ENCODE measurements around the gene CRPPA.
"Not testable (repeated sequence)": the region's sequence is repeated elsewhere in the genome, so short reads cannot be mapped to it uniquely, and the experiment has no call there.

Gene CRPPA

GRCh38 chr7:16397501-16398145, 23.7 kb downstream of the CRPPA start:
- no peak for DNase-seq (ENCODE audit: low read depth)
- no peak overlapping the region for H3K4me3 ChIP-seq (ENCODE audit: low read length)
- no peak for TF ChIP-seq CTCF (conservative IDR thresholded peaks at IDR 0.05; ENCODE audit: low read depth, low read length)

GRCh38 chr7:16396766-16397500, 24.4 kb downstream of the CRPPA start:
- TF ChIP-seq CTCF (conservative IDR thresholded peaks at IDR 0.05; ENCODE audit: low read depth, low read length) = no peak
- no peak overlapping the region for H3K4me3 ChIP-seq (ENCODE audit: low read length)
- no peak for DNase-seq (ENCODE audit: low read depth)

- no peak overlapping the region for H3K4me3 ChIP-seq (ENCODE audit: low read length)
- TF ChIP-seq CTCF (conservative IDR thresholded peaks at IDR 0.05; ENCODE audit: low read depth, low read length) = no peak
These were observed 26.2 kb downstream of the CRPPA start for GRCh38 chr7:16395121-16395520.

GRCh38 chr7:16393862-16394422, 27.4 kb downstream of the CRPPA start:
- H3K4me3 ChIP-seq (ENCODE audit: low read length) = no peak overlapping the region
- no peak for TF ChIP-seq CTCF (conservative IDR thresholded peaks at IDR 0.05; ENCODE audit: low read depth, low read length)
- no peak for DNase-seq (ENCODE audit: low read depth)

More at GRCh38 chr7:16395121-16395520, 26.2 kb downstream of the CRPPA start:
- no peak for DNase-seq (ENCODE audit: low read depth)

- DNase-seq (ENCODE audit: low read depth) = no peak
- no peak for TF ChIP-seq CTCF (conservative IDR thresholded peaks at IDR 0.05; ENCODE audit: low read depth, low read length)
- no peak overlapping the region for H3K4me3 ChIP-seq (ENCODE audit: low read length)
These were observed 28.3 kb downstream of the CRPPA start for GRCh38 chr7:16392990-16393523.

GRCh38 chr7:16383786-16384185, 37.6 kb downstream of the CRPPA start:
- H3K4me3 ChIP-seq (ENCODE audit: low read length); DNase-seq (ENCODE audit: low read depth): not testable (repeated sequence)

- DNase-seq (ENCODE audit: low read depth); H3K4me3 ChIP-seq (ENCODE audit: low read length): not testable (repeated sequence)
These were observed 38.2 kb downstream of the CRPPA start for GRCh38 chr7:16383103-16383502.
